Fibroblast of lung (primary cell): Measurements from ENCODE around the gene PAX7. TPM values are rescaled to one million over a fixed set of nuclear protein-coding genes. Genes with fewer than 3 reads are reported as not detected.
"Not testable (repeated sequence)": the region's sequence is repeated elsewhere in the genome, so short reads cannot be mapped to it uniquely, and the experiment has no call there.

Source experiments
- DNase-seq, 2 donors: peaks; one replicate each; pipeline versions ENCODE4 v3.0.0 to v3.0.0-alpha.2; 2010; ENCODE audit warnings: low read depth in 2 of 2
- H2AFZ ChIP-seq: 2 replicates; pipeline ENCODE4 v1.5.1; 2012; ENCODE audit warnings: low read length, control low read depth, inconsistent platforms
- H3K27ac ChIP-seq: 2 replicates; pipeline ENCODE4 v1.5.1; 2011; ENCODE audit warnings: low read length, control low read depth; ENCODE audit not compliant: insufficient read depth
- H3K27me3 ChIP-seq: 2 replicates; pipeline ENCODE4 v1.5.1; 2011; ENCODE audit warnings: mild to moderate bottlenecking, low read length; ENCODE audit not compliant: control insufficient read depth, insufficient read depth
- H3K36me3 ChIP-seq: 2 replicates; pipeline ENCODE4 v1.5.1; 2011; ENCODE audit warnings: low read length; ENCODE audit not compliant: control insufficient read depth, insufficient read depth
- H3K4me1 ChIP-seq: 2 replicates; pipeline ENCODE4 v1.5.1; 2011; ENCODE audit warnings: low read length; ENCODE audit not compliant: control insufficient read depth, insufficient read depth; ENCODE audit errors: extremely low read depth
- H3K4me2 ChIP-seq: 2 replicates; pipeline ENCODE4 v1.5.1; 2011; ENCODE audit warnings: low read length, control low read depth; ENCODE audit not compliant: insufficient read depth; ENCODE audit errors: extremely low read depth
- H3K4me3 ChIP-seq, 4 experiments: fragments of 200-600 bp in 1 of 4; sonication (generic) in 1 of 4; replicated peaks in 1 of 4; 2 replicates each; pipeline ENCODE4 v1.5.1; 2011 to 2016; ENCODE audit warnings: low read length in 4 of 4, low read depth in 3 of 4, mild to moderate bottlenecking in 3 of 4, control low read depth in 2 of 4, inconsistent platforms in 1 of 4, mixed read lengths in 1 of 4; ENCODE audit not compliant: insufficient read depth in 1 of 4; ENCODE audit errors: control extremely low read depth in 1 of 4
- H3K79me2 ChIP-seq: 2 replicates; pipeline ENCODE4 v1.5.1; 2012; ENCODE audit warnings: mild to moderate bottlenecking, low read length, inconsistent platforms; ENCODE audit not compliant: control insufficient read depth, insufficient read depth
- H3K9ac ChIP-seq: 2 replicates; pipeline ENCODE4 v1.5.1; 2011; ENCODE audit warnings: mild to moderate bottlenecking, low read length, control low read depth; ENCODE audit not compliant: insufficient read depth
- H3K9me3 ChIP-seq: 2 replicates; pipeline ENCODE4 v1.5.1; 2012; ENCODE audit warnings: low read depth, low read length; ENCODE audit not compliant: control insufficient read depth, insufficient read depth
- H4K20me1 ChIP-seq: 2 replicates; pipeline ENCODE4 v1.5.1; 2011; ENCODE audit warnings: low read length; ENCODE audit not compliant: control insufficient read depth, insufficient read depth; ENCODE audit errors: extremely low read depth
- CTCF ChIP-seq, 2 donors: IDR thresholded peaks in 1 of 2; conservative IDR thresholded peaks in 1 of 2; 1 replicate in 1 of 2; 2 replicates in 1 of 2; pipeline ENCODE4 v1.5.1; 2011 to 2012; ENCODE audit warnings: low read length in 2 of 2, control low read depth in 1 of 2, inconsistent platforms in 1 of 2, low read depth in 1 of 2, mild to moderate bottlenecking in 1 of 2
- EZH2 ChIP-seq: IDR thresholded peaks from 2 replicates; pipeline ENCODE4 v1.5.1; 2012; ENCODE audit warnings: low read length, control low read depth, mild to moderate bottlenecking; ENCODE audit errors: missing control alignments
- polyA plus RNA-seq, 2 donors: library from polyadenylated mRNA; depleted of rRNA in 1 of 2; stranded (reverse) in 1 of 2; unstranded in 1 of 2; fragments of >200 nt; gene quantifications; 2 replicates each; pipeline ENCODE4 v1.2.1, GENCODE V29; 2011 to 2012; ENCODE audit warnings: missing spikeins in 1 of 2
- total RNA-seq: library from RNA; depleted of rRNA; stranded (reverse); fragments of >200 nt; gene quantifications from 2 replicates; pipeline ENCODE4 v1.2.1, GENCODE V29; 2014

The PAX7 gene
- total and polyA plus RNA-seq, 2 donors (not counting 1 experiment from before 2014, with no cell fraction given): not detected

GRCh38 chr1:18583326-18583941, 47.2 kb upstream of the PAX7 start:
- Histone ChIP-seq H3K4me3 (no peak overlapping the region), H3K27ac (no peak overlapping the region), H3K9ac (no peak overlapping the region), H3K4me2 (no peak overlapping the region), H2AFZ (no peak overlapping the region), H3K9me3 (no peaks in the 10 kb centered on the region), H3K4me1 (no peaks in the 10 kb centered on the region), H3K36me3 (no peaks in the 10 kb centered on the region), H3K27me3 (no peaks in the 10 kb centered on the region), H3K79me2 (no peaks in the 10 kb centered on the region), H4K20me1 (no peaks in the 10 kb centered on the region)
- TF ChIP-seq EZH2: no peak
- TF ChIP-seq CTCF (conservative IDR thresholded peaks at IDR 0.05 in 1 of 2, IDR thresholded peaks at IDR 0.05 in 1 of 2; ENCODE audit: low read depth in 1 of 2, low read length in 2 of 2): no peak
- DNase-seq: no peak

DNA sequence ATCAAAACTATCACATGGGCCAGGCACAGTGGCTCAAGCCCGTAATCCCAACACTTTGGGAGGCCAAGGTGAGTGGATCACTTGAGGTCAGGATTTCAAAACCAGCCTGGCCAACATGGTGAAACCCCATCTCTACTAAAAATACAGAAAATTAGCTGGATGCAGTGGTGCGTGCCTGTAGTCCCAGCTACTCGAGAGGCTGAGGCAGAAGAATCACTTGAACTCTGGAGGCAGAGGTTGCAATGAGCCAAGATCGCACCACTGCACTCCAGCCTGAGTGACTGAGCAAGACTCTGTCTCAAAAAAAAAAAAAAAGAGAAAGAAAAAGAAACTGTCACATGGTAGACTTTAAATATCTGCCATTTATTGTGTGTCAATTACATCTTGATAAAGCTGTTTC, 44.6 kb upstream of the PAX7 start:
- H3K9ac ChIP-seq, H3K4me1 ChIP-seq, H3K4me2 ChIP-seq, H3K27me3 ChIP-seq, H3K79me2 ChIP-seq, H3K9me3 ChIP-seq, H3K27ac ChIP-seq, H3K36me3 ChIP-seq, H3K4me3 ChIP-seq, H4K20me1 ChIP-seq, H2AFZ ChIP-seq, DNase-seq: not testable (repeated sequence)

DNA sequence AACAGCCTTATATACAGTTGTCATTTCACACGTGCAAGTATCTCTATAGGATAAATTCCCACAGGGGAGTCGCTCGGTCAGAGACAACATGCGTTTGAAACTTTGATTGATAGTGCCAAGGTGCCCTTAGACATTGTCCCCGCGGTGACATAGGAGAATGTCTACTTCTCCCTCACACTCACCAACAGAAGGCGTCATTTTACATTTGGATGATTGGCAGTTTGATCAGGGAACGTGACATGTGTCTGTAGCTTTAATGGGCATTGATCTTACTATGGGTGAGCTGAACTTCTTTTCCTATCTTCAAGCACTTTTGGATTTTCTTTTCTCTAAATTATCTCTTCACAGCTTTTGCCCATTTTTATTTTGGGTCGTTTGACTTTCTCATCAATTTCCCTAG, 42.6 kb upstream of the PAX7 start:
- no peaks in the 10 kb centered on the region for H3K4me1 ChIP-seq
- H3K4me2 ChIP-seq: no peak overlapping the region
- no peaks in the 10 kb centered on the region for H3K9me3 ChIP-seq
- H3K4me3 ChIP-seq: no peak overlapping the region
- no peaks in the 10 kb centered on the region for H3K27me3 ChIP-seq
- no peak overlapping the region for H3K9ac ChIP-seq
- no peak overlapping the region for H2AFZ ChIP-seq
- H3K27ac ChIP-seq: no peak overlapping the region
- H3K79me2 ChIP-seq: no peaks in the 10 kb centered on the region
- H3K36me3 ChIP-seq: no peaks in the 10 kb centered on the region
- DNase-seq: no peak
- H4K20me1 ChIP-seq: no peaks in the 10 kb centered on the region
- TF ChIP-seq CTCF (conservative IDR thresholded peaks at IDR 0.05 in 1 of 2, IDR thresholded peaks at IDR 0.05 in 1 of 2; ENCODE audit: low read depth in 1 of 2, low read length in 2 of 2): no peak
- TF ChIP-seq EZH2: no peak
